K562 (cell line): ENCODE results near the gene CD4. TPM values are rescaled to one million over a fixed set of nuclear protein-coding genes. Genes with fewer than 3 reads are reported as not detected.

Experiments used
- ATF4 ChIP-seq: fragments of 450-650 bp; formaldehyde crosslinking; IDR thresholded peaks from 2 replicates; pipeline ENCODE4 v1.4.0; 2022; ENCODE audit warnings: mild to moderate bottlenecking, moderate library complexity
- FOXJ2 ChIP-seq: fragments of 200-800 bp; sonication (Bioruptor generic); IDR thresholded peaks from 2 replicates; pipeline ENCODE4 v1.6.1; 2016; ENCODE audit warnings: missing genetic modification characterization, missing compliant biosample characterization
- HDAC2 ChIP-seq: fragments of 450-650 bp; IDR thresholded peaks from 2 replicates; pipeline ENCODE4 v1.6.1; 2016; ENCODE audit warnings: mild to moderate bottlenecking
- KAT2B ChIP-seq: IDR thresholded peaks from one replicate; pipeline ENCODE4 v1.6.1; 2012; ENCODE audit warnings: low read depth, mild to moderate bottlenecking, control low read depth, inconsistent platforms, low read length, moderate library complexity
- LARP7 ChIP-seq: fragments of 450-650 bp; IDR thresholded peaks from 2 replicates; pipeline ENCODE4 v1.6.1; 2016
- MEIS2 ChIP-seq: fragments of 450-650 bp; IDR thresholded peaks from 2 replicates; pipeline ENCODE4 v1.6.1; 2014; ENCODE audit warnings: mild to moderate bottlenecking; ENCODE audit not compliant: partially characterized antibody
- MLLT1 ChIP-seq, 2 experiments: fragments of 450-650 bp; IDR thresholded peaks; 2 replicates each; pipeline ENCODE4 v1.6.1; 2016
- NR2F6 ChIP-seq: fragments of 450-650 bp; formaldehyde crosslinking; IDR thresholded peaks from 2 replicates; pipeline ENCODE4 v1.4.0; 2020; ENCODE audit warnings: mild to moderate bottlenecking
- NRF1 ChIP-seq, 2 experiments: fragments of 450-650 bp; IDR thresholded peaks in 1 of 2; conservative IDR thresholded peaks in 1 of 2; 2 replicates each; pipeline ENCODE4 v1.6.1; 2014; ENCODE audit warnings: mild to moderate bottlenecking in 2 of 2
- PHF8 ChIP-seq: fragments of 200-600 bp; sonication (generic); IDR thresholded peaks from 2 replicates; pipeline ENCODE4 v1.6.1; 2012; ENCODE audit warnings: mixed run types, mild to moderate bottlenecking, inconsistent platforms, low read length, moderate library complexity, borderline replicate concordance
- RREB1 ChIP-seq: fragments of 250-450 bp; sonication (Bioruptor Pico); IDR thresholded peaks from 2 replicates; pipeline ENCODE4 v1.4.0; 2020
- SP1 ChIP-seq: sonication (generic); formaldehyde crosslinking; IDR thresholded peaks from 2 replicates; pipeline ENCODE4 v1.8.1; 2022; ENCODE audit warnings: mild to moderate bottlenecking, missing genetic modification reagents
- ZFP36 ChIP-seq: fragments of 150-350 bp; IDR thresholded peaks from 2 replicates; pipeline ENCODE4 v1.6.1; 2018; ENCODE audit warnings: low read length, low read depth; ENCODE audit not compliant: partially characterized antibody
- polyA plus RNA-seq, 8 experiments: library from polyadenylated mRNA; depleted of rRNA in 4 of 8; stranded (reverse) in 5 of 8; unstranded in 3 of 8; fragments of >200 nt; fragmentation: Nextera tagmentation in 2 of 8; fragmentation: Illumina TruSeq in 1 of 8; extraction: Ambion mirVana in 2 of 8; extraction: Trizol in 1 of 8; gene quantifications; 2 replicates each; pipeline versions ENCODE4 v1.2.1 to v1.2.3, GENCODE V29; 2011 to 2014; ENCODE audit warnings: inconsistent platforms in 1 of 8, missing spikeins in 1 of 8
- total RNA-seq, 7 experiments: library from RNA; depleted of rRNA in 6 of 7; stranded (reverse); fragments of >200 nt in 6 of 7; fragmentation: Illumina TruSeq in 2 of 7; extraction: Trizol in 2 of 7; gene quantifications; 2 replicates each; pipeline versions ENCODE4 v1.2.1 to v1.2.3, GENCODE V29; 2011 to 2021; ENCODE audit warnings: low replicate concordance in 1 of 7
- TF ChIP-seq, protein P1 (sequence below): fragments of 450-650 bp; IDR thresholded peaks from 2 replicates; pipeline ENCODE4 v1.6.1; 2018; ENCODE audit not compliant: partially characterized antibody

Gene CD4
- total and polyA plus RNA-seq, 9 of the 15 experiments (the other 6 are each of a cell fraction or from before 2014, with no cell fraction given): 0.06 to 0.27 (median 0.09) TPM; not detected in 5

DNA sequence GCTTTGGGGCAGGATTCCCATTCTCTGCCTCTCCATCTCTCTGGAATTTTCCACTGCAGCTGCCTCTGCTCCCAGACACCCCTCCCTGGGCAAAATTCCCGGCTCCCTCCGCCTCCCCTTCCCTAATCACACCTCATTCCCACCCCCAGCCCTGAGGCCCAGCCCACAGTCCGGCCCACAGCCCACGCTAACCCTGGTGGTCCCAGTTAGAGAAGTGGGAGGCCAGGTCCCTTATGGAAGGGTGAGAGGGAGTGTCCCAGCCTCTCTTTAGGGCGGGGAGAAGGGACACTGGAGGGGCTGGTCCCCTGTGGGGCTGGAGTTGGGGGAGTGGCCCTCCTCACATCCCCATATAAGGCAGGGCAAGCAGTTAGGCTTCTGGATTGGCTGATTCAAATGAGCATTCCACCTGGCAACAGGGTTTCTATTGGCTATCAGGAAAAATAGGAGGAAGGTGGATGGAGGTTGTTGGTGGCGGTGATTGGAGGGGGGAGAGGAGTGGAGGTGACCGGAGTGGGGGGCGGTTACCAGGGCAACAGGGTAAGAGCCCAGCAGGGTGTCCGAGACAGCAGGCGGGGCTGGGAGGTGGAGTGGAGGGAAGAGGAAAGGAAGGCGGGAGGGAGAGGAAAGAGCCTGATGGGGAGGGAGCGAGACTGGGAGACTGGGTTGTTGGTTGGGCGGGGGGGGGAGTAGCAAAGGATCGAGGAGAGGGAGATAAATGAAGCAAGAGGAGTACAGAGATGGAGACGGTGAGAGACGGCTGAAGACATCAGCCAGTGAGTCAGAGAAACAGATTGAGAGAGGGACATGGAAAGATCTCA, 25.1 kb upstream of the CD4 start (continued):
- TF ChIP-seq RREB1 (CRISPR knock-in tag) (no peak), HDAC2 (peak; percentile 52; the same call in 1 of the 2 replicates), ATF4 (CRISPR knock-in tag) (no peak), LARP7 (0 out of 2 replicates have a peak, but pooled peaks have one; percentile 41), ZFP36 (peak; percentile 92), NRF1 (conservative IDR thresholded peaks at IDR 0.05 in 1 of 2, IDR thresholded peaks at IDR 0.05 in 1 of 2) (0 out of 4 replicates have a peak, but pooled peaks have one; percentile 9 to 20), MLLT1 (IDR thresholded peaks at IDR 0.05) (peak in 1 of 2 experiments; percentile 65; a peak in 1 of 4 replicates), KAT2B (no peak), MEIS2 (no peak), PHF8 (no peak; the same call in 1 of the 2 replicates), SP1 (CRISPR knock-in tag) (peak; percentile 37; the same call in 1 of the 2 replicates), NR2F6 (CRISPR knock-in tag) (no peak), FOXJ2 (no peak)
- TF ChIP-seq, protein P1, sequence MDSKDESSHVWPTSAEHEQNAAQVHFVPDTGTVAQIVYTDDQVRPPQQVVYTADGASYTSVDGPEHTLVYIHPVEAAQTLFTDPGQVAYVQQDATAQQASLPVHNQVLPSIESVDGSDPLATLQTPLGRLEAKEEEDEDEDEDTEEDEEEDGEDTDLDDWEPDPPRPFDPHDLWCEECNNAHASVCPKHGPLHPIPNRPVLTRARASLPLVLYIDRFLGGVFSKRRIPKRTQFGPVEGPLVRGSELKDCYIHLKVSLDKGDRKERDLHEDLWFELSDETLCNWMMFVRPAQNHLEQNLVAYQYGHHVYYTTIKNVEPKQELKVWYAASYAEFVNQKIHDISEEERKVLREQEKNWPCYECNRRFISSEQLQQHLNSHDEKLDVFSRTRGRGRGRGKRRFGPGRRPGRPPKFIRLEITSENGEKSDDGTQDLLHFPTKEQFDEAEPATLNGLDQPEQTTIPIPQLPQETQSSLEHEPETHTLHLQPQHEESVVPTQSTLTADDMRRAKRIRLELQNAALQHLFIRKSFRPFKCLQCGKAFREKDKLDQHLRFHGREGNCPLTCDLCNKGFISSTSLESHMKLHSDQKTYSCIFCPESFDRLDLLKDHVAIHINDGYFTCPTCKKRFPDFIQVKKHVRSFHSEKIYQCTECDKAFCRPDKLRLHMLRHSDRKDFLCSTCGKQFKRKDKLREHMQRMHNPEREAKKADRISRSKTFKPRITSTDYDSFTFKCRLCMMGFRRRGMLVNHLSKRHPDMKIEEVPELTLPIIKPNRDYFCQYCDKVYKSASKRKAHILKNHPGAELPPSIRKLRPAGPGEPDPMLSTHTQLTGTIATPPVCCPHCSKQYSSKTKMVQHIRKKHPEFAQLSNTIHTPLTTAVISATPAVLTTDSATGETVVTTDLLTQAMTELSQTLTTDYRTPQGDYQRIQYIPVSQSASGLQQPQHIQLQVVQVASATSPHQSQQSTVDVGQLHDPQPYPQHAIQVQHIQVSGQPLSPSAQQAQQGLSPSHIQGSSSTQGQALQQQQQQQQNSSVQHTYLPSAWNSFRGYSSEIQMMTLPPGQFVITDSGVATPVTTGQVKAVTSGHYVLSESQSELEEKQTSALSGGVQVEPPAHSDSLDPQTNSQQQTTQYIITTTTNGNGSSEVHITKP: peak; percentile 28
